Suppressor macrophage (primary cell): ENCODE results near the gene EBF4.
"Not testable (repeated sequence)": the region's sequence is repeated elsewhere in the genome, so short reads cannot be mapped to it uniquely, and the experiment has no call there.

Experiments
- DNase-seq, 4 experiments: peaks; one replicate each; pipeline ENCODE4 v3.0.0-alpha.2; 2020 to 2022

Gene EBF4

DNA sequence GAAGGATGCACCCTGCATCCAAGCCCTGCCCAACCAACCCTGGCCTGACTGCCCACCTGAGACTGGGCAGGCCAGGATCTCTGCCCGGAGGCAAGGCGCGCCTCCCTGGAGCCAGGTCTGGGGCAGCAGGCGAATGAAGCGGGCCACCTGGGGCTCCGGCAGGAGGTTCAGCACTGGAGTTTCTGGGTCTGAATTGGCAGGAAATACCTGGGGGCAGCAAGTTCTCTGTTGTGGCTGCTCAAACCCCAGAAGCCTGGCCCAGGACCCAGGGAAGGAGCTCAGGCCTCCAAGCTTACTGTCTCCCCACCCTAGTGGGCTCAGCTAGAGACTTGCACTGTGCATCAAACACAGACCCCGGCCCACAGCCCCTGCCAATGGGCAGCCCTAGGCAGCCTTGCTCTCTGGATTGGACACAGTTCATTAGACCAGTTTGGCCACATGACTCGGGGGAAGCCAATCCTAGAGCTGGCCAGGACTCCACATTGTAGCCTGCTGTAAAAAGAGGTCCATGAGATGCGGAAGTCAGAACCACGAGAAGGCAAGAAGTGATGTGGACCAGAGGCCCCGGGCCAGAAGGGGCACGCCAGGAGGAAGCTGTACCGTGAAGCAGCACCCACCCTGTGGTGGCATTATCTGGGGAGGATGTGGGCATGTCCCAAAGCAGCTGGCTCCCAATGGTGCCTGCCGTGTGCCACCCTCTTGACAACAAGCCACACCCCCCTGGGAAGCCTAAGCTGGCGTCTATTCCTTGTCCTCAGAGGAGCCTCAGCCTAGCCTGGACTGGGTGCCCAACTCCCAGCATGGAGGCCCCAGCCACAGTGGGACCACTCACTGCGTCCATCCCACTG is 104.8 kb downstream of the EBF4 start:
- DNase-seq = no peak

DNA sequence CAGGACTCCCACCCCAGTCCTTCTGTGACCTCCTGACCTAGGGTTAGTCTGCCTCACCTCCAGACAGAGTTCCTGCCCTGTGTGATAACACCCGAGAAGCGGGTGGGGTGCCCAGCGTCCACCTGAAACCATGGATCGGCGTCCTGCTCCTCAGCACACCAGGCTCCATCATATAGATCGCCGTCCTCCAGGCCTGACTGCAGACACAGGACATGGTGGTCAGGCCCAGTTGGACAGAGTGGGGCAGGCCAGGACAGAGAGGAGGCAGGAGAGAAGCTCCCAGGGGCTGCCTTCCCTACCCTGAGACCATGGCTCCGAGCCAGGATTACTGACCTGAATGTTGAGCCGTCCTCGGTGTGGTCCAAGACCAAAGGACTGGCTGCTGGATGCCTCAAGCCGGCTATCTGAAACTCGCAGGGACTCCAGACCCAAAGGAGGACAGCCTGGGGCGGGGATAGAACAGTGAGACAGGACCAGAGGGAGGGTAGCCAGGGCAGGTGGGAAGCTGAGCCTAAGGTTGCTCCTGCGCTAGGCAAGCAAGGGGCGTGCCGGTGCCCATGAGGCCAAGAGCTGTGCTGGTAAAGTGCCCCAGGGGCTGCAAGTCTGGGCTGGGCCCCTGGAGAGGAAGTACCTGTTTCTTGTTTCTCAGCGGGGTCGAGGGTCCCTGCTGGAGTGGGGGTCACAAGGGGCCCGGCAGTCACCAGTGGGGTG is 105.7 kb downstream of the EBF4 start:
- DNase-seq = no peak

DNA sequence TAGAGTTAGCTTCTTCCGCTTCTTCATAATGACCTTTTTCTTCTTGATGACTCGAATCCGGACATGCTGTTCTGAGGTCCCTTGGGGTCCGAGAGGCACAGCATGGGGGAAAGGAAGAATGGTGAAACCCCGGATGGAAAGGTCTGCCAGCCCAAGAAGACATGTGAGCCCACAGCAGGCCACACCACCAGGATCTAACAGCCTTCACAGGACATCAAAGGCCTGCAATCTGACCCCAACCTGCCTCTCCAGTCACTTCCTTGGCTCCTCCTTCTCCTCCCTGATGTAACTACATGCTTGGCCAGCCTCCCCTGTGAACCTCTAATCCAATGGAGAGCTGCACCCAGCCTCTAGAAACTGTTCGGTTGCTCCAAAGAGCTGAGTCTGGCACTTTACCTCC is 106.2 kb downstream of the EBF4 start:
- no peak for DNase-seq

DNA sequence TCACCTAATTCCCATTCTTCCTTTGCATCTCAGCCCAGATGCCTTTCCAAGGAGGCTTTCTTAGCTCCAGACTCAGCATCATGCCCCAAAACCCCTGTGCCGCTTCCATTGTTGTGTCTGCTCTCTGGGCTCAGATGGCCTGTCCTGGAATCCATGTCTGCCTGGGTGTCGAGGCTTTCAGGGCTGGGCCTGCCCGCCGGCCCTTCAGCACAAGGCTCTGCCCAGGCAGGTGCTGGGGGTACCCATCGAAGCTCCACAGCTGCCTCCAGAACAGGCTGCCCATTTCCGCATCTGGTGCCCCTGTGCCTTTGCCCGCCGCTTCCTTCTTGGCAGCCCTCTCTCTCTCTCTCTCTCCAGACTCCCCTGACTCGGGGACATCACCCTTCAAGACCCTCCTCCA is 106.7 kb downstream of the EBF4 start:
- DNase-seq = no peak

DNA sequence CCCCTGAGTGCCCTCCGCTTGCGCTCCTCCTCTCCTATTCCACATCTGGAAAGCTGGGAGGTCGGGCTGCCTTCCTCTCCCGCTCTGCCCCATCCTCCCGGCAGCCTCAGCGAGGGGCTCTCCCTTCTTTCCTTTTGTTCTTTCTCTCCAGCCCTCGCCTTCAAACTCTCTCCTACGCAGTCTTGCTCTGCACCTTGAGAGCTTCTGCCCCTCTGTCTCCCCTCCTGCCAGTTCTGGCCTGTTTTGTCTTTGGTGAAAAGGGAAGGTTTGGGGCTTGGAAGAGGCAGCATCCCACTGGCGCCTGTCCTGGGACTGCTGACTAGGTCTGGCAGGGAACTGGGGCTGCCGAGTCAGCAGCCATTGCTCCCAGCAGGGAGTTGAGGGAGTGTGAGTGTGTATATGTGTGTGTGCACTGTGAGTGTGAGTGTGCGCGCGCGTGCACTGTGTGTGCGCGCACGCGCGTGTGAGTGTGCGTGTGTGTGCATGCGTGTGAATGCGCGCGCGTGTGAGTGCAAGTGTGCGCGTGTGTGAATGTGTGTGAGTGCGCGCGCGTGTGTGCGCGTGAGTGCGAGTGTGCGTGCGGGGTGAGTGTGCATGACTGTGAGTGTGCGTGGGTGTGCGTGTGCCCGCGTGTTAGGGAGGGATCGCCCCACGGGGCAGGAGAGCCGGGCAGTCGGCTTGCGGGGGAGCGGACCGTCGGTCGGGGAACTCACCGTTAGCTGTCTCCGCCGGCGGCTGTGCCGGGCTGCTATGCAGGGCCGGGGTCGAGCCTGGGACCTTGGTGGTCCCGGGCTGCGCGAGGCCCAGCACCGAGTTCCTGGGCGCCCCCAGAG is 107.3 kb downstream of the EBF4 start:
- DNase-seq = peak in 2 of 4 experiments; percentile 27 to 39

DNA sequence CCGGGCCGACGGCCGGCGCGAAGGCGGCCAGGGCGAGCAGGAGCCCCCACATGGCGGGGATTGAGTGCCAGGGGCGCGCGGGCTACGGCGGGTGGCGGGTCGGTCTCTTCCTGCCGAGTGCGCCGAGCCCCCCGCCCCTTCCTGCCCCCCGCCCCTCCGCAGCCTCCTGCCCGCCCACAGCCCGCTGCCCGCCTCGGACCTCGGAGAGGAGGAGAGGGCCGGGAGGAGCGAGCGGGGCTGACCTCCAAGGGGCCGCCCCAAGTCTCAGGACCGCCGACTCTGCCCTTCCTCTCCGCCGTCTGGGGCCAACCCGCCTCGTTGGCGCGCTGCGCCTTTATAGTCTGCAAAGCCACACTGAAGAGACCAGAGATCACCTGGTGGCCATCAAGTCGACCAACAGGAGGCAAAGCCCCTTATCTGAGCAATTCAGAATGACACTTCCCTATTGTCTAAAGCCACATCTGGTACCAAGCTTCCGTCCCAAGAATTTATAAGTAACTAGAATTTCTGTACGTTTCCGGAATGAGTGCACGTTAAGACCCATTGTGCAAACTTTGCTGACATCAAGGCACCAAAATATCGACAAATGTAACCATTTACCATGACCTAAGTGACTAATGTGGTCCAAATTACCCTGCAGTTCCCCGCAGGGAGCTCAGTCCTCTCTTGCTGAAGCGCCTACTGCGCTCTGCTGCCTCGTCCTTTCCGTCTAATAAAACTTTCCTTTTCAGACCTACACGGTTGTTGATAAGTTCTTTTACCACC is 108.1 kb downstream of the EBF4 start, which contains the start of gene CPXM1:
CPXM1 (minus strand) TSS at position 107 of the 765 bp plus-strand sequence; CDS start at position 52, 55 bp downstream.
- DNase-seq = peak; percentile 20 to 61 (median 45)

DNA sequence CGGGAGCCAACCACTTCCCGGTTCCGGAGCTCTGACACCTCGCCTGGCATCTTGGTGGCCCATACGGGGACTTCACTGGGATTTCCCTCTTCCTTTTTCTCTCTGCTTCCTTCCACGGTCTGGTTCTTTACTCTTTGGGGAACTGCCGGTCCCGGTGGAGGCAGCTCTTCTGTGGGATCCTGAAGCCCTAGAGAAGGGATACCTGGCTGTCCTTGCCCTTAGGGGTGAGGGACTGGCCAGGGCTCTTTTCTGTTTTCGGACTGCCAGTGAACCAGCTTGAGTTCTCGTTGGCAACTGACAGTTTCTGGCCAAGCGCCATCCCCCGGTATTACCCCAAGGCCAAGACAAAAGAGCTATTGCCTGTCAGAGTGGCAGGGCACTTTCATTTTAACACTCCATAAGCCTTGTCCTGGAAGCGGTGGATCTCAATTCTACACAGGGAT is 108.7 kb downstream of the EBF4 start:
- DNase-seq = no peak

DNA sequence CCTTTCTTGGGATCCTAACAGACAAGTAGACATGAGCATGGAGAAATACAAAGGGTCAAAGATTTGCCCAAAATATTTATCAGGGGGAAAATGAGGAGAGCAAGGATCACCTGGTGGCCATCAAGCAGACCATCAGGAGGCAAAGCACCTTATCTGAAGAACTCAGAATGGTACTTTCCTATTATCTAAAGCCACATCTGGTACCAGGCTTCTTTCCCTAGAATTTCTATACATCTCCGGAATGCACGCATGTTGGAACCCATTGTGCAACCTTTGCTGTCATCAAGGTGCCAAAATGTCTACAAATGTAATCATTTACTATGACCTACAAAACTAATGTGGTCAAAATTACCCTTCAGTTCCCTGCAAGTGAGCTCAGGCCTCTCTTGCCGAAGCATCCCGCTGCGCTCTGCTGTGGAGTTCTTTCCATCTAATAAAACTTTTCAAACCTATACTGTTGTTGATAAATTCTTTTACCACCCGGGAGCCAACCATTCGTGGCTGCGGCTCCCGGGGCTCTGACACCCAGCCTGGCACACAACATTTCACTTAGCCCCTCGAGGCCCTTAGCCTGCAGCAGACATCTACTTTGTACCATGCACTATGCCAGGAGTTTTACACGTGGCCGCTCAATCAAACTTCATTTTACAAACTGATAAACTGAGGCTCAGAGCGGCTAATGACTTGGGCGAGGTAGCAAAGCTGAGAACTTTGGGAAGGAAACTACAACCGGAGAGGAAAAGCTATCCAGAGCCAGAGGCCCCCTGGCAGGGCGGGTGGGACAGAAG is 111.7 kb downstream of the EBF4 start:
- no peak for DNase-seq

DNA sequence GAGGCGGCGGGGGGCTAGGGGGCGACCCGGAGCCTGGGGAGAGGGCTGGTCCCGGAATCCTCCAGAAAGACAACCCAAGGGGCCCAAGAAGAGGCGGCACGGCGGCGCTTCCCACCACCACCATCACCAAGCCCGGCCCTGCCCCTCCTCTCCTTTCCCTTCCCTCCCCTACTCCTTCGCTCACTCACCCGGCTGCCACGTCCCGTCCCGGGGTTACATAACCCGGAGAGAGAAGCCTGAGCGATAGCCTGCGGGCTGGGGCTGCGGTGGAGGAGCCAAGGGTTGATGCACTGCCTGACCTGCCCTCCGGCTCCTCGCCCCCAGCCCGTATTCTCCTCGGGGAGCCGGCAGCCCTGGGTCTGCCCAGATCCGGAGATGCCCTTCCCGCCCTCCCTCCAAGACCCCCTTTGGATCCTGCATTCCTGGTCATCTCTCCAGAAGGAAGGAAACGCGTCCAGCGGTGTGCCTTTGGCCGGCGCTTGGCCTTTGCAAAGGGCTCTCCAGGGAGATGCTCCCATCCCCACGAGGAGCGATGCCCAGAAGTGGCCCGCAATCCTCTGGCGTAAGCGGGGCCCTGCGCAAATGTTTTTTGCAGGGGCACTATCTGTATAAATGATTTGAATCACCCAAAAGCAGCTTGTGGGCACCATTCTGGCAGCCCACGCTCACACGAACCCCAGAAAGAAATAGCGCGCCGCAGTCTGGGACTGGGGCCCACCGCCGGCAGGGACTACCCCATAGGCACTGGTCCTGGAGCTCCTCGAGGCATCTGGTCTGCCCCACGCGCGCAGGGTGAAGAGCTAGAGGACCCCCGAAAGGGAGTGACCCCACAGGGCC is 112.5 kb downstream of the EBF4 start:
- DNase-seq = peak in 1 of 4 experiments; percentile 31

DNA sequence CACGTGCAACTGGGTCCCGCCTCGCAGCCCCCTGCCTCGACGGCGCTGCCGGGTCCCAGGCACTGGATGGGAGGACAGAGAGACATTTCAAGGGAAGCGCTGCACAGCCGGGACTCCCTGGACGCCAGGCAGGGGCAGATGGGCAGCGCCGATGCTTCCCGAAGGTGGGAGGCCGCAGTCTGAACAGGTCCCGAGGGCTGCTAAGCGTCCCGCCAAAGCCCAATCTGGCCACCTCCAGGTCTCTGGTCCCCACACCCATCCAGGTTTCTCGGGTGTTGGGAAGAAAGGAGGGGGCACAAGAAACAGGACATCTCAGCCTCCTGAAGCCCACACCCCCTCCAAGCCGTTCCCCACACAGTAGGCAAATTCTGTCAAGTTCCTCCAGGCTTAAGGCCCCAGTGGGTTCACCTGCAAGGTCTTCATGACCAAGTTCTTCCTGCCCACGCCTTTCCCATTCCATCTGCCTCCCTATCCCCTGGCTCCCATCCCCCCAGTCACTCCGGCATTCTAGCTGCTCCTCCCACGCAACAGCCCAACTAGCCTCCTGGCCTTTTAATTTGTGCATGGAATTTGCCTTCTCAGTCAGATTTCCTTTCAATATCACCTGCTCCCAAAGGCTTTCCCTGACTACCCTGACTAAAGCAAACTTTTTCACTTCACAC is 113.2 kb downstream of the EBF4 start:
- no peak for DNase-seq

DNA sequence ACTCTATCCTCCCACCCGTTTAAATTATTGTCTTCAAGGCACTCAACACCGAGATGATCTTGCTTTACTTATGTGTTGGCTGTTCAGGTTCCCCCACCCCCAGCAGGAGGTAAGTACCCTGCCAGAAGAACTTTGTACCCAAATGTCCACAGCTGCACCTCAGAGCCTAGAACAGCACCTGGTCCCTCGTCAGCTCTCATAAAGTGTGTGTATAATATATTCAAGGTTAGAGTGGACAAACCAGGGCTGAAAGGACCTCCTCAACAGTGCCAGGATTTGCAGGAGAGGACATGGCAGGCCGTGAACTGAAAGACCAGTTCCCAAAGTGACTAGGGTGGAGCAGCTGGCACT is 113.7 kb downstream of the EBF4 start:
- no peak for DNase-seq

DNA sequence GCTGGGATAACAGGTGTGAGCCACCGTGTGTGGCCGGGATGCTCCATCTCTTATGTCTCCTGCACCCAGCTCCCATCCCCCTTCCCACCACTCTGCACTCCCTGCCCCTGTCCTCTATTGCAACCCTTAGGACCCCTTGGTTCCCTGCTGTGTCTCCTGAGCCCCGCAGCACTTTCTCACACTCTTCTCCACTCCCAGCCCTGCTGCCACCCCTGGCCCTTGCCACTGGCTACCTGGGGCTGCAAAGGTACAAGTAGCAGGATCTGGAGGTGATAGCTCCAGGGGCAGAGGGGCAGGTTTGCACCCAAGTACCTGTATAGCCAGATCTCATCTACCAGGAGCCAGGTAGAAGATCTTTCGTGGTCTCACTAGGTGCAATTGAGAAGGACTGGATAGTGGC is 114.4 kb downstream of the EBF4 start:
- DNase-seq = no peak

DNA sequence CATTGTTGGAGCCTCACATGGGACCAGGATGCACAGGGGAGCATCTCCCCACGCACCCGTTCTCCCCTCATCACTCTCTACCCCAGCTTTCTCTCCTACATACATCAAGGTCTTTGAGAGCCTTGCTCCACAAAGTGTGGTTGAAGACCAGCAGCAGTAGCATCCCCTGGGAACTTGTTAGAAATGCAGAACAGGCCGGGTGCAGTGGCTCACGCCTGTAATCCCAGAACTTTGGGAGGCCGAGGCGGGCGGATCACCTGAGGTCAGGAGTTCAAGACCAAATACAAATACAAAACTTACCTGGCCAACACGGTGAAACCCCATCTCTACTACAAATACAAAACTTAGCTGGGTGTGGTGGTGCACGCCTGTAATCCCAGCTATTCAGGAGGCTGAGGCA is 115.3 kb downstream of the EBF4 start:
- not testable (repeated sequence) for DNase-seq

DNA sequence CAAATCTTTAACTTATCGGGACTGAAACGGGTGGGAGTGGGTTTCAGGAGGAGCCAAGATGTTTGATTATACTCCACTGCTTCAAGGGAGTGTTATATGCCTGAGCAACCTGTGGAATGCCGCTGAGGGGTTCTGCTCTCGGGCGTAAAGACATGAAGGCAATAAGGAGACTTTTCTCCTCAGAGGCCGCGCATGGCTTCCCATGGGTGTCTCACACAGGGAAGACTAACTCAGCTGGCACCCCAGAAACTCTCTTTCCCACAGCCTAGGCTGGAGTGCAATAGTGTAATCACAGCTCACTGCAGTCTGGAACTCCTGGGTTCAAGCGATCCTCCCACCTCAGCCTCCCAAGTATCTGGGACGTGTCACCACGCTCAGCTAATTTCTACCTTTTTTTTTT is 117.1 kb downstream of the EBF4 start:
- no peak for DNase-seq
